ENCODE data around the gene CFAP20DC.
"Not testable (repeated sequence)": the region's sequence is repeated elsewhere in the genome, so short reads cannot be mapped to it uniquely, and the experiment has no call there.

CFAP20DC gene

GRCh38 chr3:58864480-58864879, 185.3 kb downstream of the CFAP20DC start:
- DNase-seq: no peak

DNA sequence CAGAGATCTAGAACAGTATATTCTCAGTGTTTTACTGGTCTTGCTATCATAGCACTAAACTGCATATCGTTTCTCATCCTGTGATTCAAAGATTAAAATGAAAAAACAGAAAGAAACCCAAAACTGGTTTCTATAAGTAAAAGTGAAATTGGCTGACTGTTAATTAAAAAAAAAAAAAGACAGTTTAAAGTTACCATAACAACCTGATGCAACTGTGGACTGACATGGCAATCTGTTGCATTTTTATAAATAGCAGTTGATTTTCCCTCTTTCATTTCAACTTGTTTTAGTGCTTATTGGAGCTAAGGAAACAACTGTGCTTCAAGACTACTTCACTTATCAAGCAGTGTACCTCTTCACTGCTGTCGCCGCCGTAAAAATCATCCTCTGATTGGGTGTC, 186.6 kb downstream of the CFAP20DC start:
- DNase-seq: no peak

DNA sequence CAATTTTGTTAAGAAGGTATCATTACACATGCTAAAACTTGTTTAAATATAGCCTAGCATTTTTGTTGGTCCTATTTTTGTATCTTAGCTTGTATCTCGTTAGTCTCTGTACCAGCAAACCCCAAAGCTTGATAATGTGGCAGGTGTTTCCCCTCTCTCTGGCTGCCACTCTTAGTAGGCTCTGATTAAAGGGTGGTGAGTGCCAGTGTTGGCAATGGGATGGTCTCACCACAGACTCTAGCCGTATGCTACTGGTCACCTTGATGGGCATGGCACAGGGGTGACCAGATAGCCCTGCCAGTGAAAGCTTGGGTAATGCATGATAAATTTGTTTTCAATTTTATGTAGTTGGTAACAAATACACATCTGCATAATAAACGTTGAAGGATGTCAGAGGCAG, 188.3 kb downstream of the CFAP20DC start:
- DNase-seq: no peak

DNA sequence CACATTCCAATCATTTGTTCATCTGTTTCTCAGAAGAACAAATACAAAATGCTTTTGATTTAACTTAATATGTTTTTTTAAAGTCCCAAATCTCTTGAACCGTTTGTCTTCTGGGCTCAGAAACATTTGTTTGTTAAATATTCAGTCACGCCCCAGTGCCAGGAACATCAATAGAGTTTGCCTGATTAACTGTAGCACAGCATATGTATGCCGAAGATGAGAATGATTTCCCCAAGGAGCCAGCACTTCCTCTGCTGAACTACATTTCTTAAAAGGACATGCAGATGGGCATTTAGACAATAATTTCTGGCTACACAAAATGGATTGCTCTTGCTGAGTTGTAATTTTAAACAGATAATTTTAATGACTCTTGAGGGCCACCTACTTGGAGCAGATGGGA, 191.7 kb downstream of the CFAP20DC start:
- DNase-seq: no peak

- DNase-seq: no peak
Observed at GRCh38 chr3:58857402-58857801, 192.4 kb downstream of the CFAP20DC start.

DNA sequence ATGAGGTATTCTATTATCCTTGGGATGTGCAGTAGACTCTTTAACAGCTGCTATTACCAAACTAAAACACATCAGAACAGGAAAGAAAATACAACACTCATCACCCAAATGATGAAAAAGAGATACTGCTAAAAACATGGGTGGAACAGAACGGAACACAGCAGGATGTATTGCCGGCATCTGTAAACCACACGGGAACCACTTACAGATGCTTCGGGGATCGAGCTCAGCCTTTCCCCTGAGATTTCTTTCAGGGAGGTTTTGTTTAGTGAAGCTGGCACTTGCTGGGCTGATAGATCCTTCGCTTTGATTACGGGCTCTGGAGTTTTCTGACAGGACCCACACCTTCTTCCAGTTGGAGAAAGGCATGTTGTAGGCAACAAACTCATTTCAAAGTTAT, 201.0 kb downstream of the CFAP20DC start:
- DNase-seq: no peak

DNA sequence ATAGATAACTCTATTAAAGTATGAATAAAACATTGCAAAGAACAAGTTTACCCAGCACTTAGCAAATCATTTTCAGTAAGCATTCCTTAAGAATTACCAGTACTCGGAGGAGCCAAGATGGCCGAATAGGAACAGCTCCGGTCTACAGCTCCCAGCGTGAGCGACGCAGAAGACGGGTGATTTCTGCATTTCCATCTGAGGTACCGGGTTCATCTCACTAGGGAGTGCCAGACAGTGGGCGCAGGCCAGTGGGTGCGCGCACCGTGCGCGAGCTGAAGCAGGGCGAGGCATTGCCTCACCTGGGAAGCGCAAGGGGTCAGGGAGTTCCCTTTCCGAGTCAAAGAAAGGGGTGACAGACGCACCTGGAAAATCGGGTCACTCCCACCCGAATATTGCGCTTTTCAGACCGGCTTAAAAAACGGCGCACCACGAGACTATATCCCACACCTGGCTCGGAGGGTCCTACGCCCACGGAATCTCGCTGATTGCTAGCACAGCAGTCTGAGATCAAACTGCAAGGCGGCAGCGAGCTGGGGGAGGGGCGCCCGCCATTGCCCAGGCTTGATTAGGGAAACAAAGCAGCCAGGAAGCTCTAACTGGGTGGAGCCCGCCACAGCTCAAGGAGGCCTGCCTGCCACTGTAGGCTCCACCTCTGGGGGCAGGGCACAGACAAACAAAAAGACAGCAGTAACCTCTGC, 207.6 kb downstream of the CFAP20DC start:
- DNase-seq: not testable (repeated sequence)

- DNase-seq: no peak
Observed at GRCh38 chr3:58840949-58841348, 208.9 kb downstream of the CFAP20DC start.

- no peak for DNase-seq
Observed at GRCh38 chr3:58839964-58840363, 209.9 kb downstream of the CFAP20DC start.

GRCh38 chr3:58839187-58839586, 210.6 kb downstream of the CFAP20DC start:
- DNase-seq: no peak

- DNase-seq: no peak
Observed at GRCh38 chr3:58837856-58838255, 212.0 kb downstream of the CFAP20DC start.

- no peak for DNase-seq
Observed at GRCh38 chr3:58837141-58837843, 212.5 kb downstream of the CFAP20DC start.

- peak; percentile 9 for DNase-seq
Observed at GRCh38 chr3:58835086-58835485, 214.7 kb downstream of the CFAP20DC start.

- no peak for DNase-seq
Observed at GRCh38 chr3:58833491-58833890, 216.3 kb downstream of the CFAP20DC start.

GRCh38 chr3:58829321-58830000, 220.4 kb downstream of the CFAP20DC start:
- DNase-seq: no peak

GRCh38 chr3:58824777-58825176, 225.0 kb downstream of the CFAP20DC start:
- no peak for DNase-seq

GRCh38 chr3:58824285-58824684, 225.5 kb downstream of the CFAP20DC start:
- peak; percentile 32 for DNase-seq

DNA sequence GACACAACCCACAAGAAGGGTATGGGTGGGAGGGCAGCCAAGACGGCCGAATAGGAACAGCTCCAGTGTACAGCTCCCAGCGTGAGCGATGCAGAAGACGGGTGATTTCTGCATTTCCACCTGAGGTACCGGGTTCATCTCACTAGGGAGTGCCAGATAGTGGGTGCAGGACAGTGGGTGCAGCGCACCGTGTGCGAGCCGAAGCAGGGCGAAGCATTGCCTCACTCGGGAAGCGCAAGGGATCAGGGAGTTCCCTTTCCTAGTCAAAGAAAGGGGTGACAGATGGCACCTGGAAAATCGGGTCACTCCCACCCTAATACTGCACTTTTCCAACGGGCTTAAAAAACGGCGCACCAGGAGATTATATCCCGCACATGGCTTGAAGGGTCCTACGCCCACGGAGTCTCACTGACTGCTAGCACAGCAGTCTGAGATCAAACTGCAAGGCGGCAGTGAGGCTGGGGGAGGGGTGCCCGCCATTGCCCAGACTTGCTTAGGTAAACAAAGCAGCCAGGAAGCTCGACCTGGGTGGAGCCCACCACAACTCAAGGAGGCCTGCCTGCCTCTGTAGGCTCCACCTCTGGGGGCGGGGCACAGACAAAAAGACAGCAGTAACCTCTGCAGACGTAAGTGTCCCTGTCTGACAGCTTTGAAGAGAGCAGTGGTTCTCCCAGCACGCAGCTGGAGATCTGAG, 243.1 kb downstream of the CFAP20DC start:
- not testable (repeated sequence) for DNase-seq

DNA sequence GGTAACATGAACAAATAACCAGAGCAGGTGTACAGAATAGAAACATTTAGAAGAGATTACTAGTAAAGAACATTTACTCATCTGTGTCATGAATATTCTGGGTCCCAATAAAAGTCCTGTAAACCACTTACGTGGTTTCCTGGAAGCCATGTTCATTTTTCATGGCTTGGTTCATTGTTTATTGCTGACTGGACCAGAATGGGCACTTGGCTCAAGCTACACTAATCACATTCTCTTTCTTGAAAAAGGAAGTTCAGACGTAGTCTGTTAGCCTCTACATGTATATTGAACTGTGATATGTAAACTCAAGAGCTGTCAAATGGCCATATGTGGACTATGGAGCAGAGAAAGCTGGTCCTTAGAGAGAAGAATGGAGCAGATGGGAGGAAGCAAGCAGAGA, 244.9 kb downstream of the CFAP20DC start:
- no peak for DNase-seq

- DNase-seq: no peak
Observed at GRCh38 chr3:58801541-58801940, 248.3 kb downstream of the CFAP20DC start.

DNA sequence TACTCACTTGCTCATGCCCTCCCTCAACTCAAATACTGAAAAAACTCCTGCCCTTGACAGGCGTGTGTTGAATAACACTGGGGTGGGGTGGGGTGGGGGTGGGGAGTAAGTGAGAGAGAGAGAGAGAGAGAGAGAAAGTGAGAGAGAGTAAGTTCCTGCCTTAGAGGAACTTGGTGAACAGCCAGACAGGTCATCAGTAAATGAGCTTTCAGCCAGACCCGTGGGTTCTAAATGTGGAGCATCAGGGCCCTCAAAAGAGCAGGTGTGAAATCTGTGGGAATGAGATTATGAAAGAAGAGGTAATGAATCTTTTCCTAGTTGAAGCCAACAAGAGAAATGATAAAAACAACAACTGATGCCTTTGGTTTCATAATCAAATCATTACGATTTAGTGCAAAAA, 248.9 kb downstream of the CFAP20DC start:
- no peak for DNase-seq

- no peak for DNase-seq
Observed at GRCh38 chr3:58800032-58800431, 249.8 kb downstream of the CFAP20DC start.

DNA sequence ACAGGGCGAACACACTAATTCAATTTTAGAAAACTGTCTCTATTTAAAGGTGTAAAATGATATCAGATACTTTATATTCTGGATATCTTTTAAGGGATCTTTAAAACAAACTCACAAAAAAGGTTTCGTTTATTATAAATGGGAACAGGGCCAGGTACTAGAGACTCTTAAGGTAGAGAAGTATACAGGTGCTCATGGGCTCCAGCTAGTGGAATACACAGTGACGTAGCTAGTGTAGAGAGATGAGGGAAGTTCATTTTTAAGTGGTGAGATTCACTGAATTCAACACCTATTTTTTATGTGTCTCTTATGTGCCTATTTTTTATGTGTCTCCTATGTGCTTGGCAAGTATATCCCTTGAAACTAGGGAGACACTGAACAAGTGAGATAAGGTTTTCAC, 250.6 kb downstream of the CFAP20DC start:
- no peak for DNase-seq

Measured in NCI-H226 (cell line).